PC-9 (cell line): Measurements from ENCODE around the gene TMEM231. TPM values are rescaled to one million over a fixed set of nuclear protein-coding genes. Genes with fewer than 3 reads are reported as not detected.

Experiments used
- BruUV-seq: library from RNA; stranded (reverse); fragments of 400-500 nt; replicated peaks from 2 replicates; lab custom pipeline; 2021; lab: Mats Ljungman, UMichigan
- CTCF ChIA-PET: fragments of 300-600 bp; sonication (Branson Sonifier 250); formaldehyde crosslinking; loops from one replicate; lab custom pipeline; 2022; ENCODE audit warnings: antibody characterized with exemption; lab: Charles Lee
- POLR2A ChIA-PET: fragments of 300-600 bp; sonication (Branson Sonifier 250); formaldehyde crosslinking; loops from one replicate; lab custom pipeline; 2022; ENCODE audit warnings: antibody characterized with exemption; ENCODE audit not compliant: unreplicated experiment; lab: Charles Lee
- DNase-seq, 2 experiments: peaks; one replicate each; pipeline versions ENCODE4 v3.0.0 to v3.0.0-alpha.2; 2015 to 2022; ENCODE audit warnings: mixed read lengths in 1 of 2
- H2AFZ ChIP-seq: fragments of 200-600 bp; sonication (generic); 2 replicates; pipeline ENCODE4 v1.8.1; 2017; ENCODE audit warnings: antibody characterized with exemption
- H3F3A ChIP-seq: fragments of 200-600 bp; sonication (generic); 2 replicates; pipeline ENCODE4 v1.8.1; 2017; ENCODE audit warnings: antibody characterized with exemption, mild to moderate bottlenecking, low read depth; ENCODE audit not compliant: insufficient read depth
- H3K27ac ChIP-seq: fragments of 200-600 bp; sonication (generic); 2 replicates; pipeline ENCODE4 v1.6.1; 2016; ENCODE audit warnings: mixed run types
- H3K27me3 ChIP-seq: fragments of 200-600 bp; sonication (generic); 2 replicates; pipeline ENCODE4 v1.6.1; 2016; ENCODE audit warnings: low read depth, mixed run types; ENCODE audit not compliant: insufficient read depth
- H3K36me3 ChIP-seq: fragments of 200-600 bp; sonication (generic); 2 replicates; pipeline ENCODE4 v1.6.1; 2016; ENCODE audit warnings: low read depth, mixed run types
- H3K4me1 ChIP-seq: fragments of 200-600 bp; sonication (generic); replicated peaks from 2 replicates; pipeline ENCODE4 v1.6.1; 2016; ENCODE audit warnings: mixed run types; ENCODE audit not compliant: insufficient read depth
- H3K4me2 ChIP-seq: fragments of 200-600 bp; sonication (generic); 2 replicates; pipeline ENCODE4 v1.6.1; 2017; ENCODE audit warnings: mixed run types
- H3K4me3 ChIP-seq: fragments of 200-600 bp; sonication (generic); 2 replicates; pipeline ENCODE4 v1.6.1; 2016; ENCODE audit warnings: mixed run types
- H3K79me2 ChIP-seq: fragments of 200-600 bp; sonication (generic); 2 replicates; pipeline ENCODE4 v1.6.1; 2017; ENCODE audit warnings: low read depth, mixed run types
- H3K9me2 ChIP-seq: fragments of 200-600 bp; sonication (generic); 2 replicates; pipeline ENCODE4 v1.8.1; 2017; ENCODE audit warnings: mild to moderate bottlenecking; ENCODE audit not compliant: insufficient read depth
- H3K9me3 ChIP-seq: fragments of 200-600 bp; sonication (generic); 2 replicates; pipeline ENCODE4 v1.8.1; 2016; ENCODE audit warnings: low read depth; ENCODE audit not compliant: insufficient read depth
- H4K20me1 ChIP-seq: fragments of 200-600 bp; sonication (generic); 2 replicates; pipeline ENCODE4 v1.8.1; 2017; ENCODE audit not compliant: insufficient read depth
- EZH2 ChIP-seq: fragments of 200-600 bp; sonication (generic); IDR thresholded peaks from 2 replicates; pipeline ENCODE4 v1.8.0; 2017; ENCODE audit warnings: antibody characterized with exemption, low read depth
- intact Hi-C: fragments of 100-400 bp; cut with micrococcal nuclease; formaldehyde crosslinking; loops from one replicate; pipeline ENCODE4 v1.10.0; 2022; ENCODE audit not compliant: unreplicated experiment
- total RNA-seq: library from RNA; stranded (reverse); gene quantifications from 2 replicates; pipeline ENCODE4 v1.2.3, GENCODE V29; 2021
- TF ChIP-seq, protein P1 (sequence below): fragments of 200-600 bp; sonication (generic); conservative IDR thresholded peaks from 2 replicates; pipeline ENCODE4 v1.6.1; 2017; ENCODE audit warnings: mixed run types, antibody characterized with exemption, mild to moderate bottlenecking, moderate library complexity

TMEM231 gene
- total RNA-seq, 1 experiment from 2014 or later = 18.8 TPM

DNA sequence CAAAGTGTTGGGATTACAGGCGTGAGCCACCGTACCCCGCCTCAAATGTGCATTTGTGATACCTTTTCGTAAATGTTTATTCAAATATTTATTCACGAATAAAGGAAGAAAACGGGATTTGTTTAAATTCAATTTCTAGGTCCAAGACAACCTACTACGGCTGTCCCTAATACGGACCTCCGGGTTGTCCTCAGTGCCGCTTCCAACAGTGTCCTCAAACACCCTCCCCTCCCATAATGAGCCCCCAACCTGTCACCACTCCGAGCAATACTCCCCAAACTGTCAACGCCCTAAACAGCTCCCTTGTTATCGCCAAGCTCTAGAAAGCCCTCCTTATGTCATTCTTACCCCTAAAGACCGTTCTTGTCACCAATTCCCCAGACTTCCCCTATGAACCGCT is 9.6 kb upstream of the TMEM231 start:
- TF ChIP-seq, protein P1, sequence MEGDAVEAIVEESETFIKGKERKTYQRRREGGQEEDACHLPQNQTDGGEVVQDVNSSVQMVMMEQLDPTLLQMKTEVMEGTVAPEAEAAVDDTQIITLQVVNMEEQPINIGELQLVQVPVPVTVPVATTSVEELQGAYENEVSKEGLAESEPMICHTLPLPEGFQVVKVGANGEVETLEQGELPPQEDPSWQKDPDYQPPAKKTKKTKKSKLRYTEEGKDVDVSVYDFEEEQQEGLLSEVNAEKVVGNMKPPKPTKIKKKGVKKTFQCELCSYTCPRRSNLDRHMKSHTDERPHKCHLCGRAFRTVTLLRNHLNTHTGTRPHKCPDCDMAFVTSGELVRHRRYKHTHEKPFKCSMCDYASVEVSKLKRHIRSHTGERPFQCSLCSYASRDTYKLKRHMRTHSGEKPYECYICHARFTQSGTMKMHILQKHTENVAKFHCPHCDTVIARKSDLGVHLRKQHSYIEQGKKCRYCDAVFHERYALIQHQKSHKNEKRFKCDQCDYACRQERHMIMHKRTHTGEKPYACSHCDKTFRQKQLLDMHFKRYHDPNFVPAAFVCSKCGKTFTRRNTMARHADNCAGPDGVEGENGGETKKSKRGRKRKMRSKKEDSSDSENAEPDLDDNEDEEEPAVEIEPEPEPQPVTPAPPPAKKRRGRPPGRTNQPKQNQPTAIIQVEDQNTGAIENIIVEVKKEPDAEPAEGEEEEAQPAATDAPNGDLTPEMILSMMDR = no peak
- no peak for TF ChIP-seq EZH2
- Histone ChIP-seq H3K4me3 (peak overlapping the region; percentile 94), H3K36me3 (peaks cover 28% of the 10 kb centered on the region), H3K4me2 (peak overlapping the region; percentile 99), H3K27ac (no peak overlapping the region), H2AFZ (peak overlapping the region; percentile 90), H4K20me1 (peaks cover 9% of the 10 kb centered on the region; the same call in 1 of the 2 replicates), H3K9me2 (no peaks in the 10 kb centered on the region), H3K9me3 (no peaks in the 10 kb centered on the region), H3K27me3 (no peaks in the 10 kb centered on the region), H3F3A (peaks cover 13% of the 10 kb centered on the region; the same call in 1 of the 2 replicates), H3K79me2 (peaks cover 25% of the 10 kb centered on the region), H3K4me1 (peaks cover 17% of the 10 kb centered on the region; the same call in 1 of the 2 replicates)
- ChIA-PET POLR2A (no interaction called here), CTCF (interaction anchor here (0.9 to 2.5 kb wide), 2 partner anchors 49 to 74 kb away, joined by 3 to 12 read pairs; no protein-coding TSS in a partner anchor)
- BruUV-seq = no TSS peak
- intact Hi-C loops = loop anchor here (1.0 to 2.0 kb wide), 4 partner anchors 9 to 94 kb away; partner anchors contain the start of genes ADAT1 and TMEM231
- DNase-seq = no peak

DNA sequence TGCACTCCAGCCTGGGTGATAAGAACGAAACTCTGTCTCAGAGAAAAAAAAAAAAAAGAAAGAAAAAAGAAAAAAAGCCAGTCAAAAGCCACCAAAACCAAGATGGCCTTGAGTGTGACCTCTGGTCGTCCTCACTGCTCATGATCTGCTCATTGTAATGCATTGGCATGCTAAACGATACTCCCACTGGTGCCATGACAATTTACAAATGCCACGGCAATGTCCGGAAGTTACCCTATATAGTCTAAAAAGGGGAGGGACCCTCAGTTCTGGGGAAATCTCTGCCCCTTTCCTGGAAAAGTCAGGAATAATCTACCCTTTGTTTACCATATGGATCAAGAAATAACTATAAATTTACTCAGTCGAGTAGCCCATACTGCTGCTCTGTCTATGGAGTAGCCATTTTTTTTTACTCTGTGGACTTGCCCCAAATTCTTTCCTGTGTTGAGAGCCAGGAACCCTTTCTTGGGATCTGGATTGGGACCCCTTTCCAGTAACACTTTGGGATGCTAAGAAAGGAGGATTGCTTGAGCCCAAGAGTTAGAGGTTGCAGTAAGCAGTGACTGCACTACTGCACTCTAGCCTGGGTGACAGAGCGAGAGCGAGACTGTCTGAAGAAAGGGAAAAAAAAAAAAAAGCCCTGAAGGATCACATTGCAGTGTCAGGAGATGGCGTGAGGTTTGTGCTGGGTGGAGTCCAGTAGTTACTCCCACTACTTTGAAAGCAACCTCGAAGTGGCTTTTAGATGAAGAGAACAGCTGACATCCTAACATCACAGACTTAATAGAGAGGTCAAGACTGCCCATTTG is 3.7 kb upstream of the TMEM231 start:
- no peaks in the 10 kb centered on the region for H4K20me1 ChIP-seq
- peak in 1 of 2 experiments; percentile 32 for DNase-seq
- peaks cover 8% of the 10 kb centered on the region for H3F3A ChIP-seq
- H3K36me3 ChIP-seq = no peaks in the 10 kb centered on the region
- ChIA-PET CTCF (no interaction called here), POLR2A (interaction anchor here (0.6 kb wide), 2 partner anchors 126 to 1643 kb away, joined by 5 to 8 read pairs; partner anchors contain the start of gene CFDP1)
- H3K27ac ChIP-seq = no peak overlapping the region
- no peak overlapping the region for H2AFZ ChIP-seq
- no peaks in the 10 kb centered on the region for H3K9me2 ChIP-seq
- H3K4me2 ChIP-seq = peak overlapping the region; percentile 20
- no peak for TF ChIP-seq EZH2
- TF ChIP-seq, protein P1 = no peak
- no peaks in the 10 kb centered on the region for H3K27me3 ChIP-seq
- no peaks in the 10 kb centered on the region for H3K9me3 ChIP-seq
- no TSS peak for BruUV-seq
- H3K79me2 ChIP-seq = peaks cover 2% of the 10 kb centered on the region; the same call in 1 of the 2 replicates
- peaks cover 30% of the 10 kb centered on the region for H3K4me1 ChIP-seq
- H3K4me3 ChIP-seq = no peak overlapping the region
- intact Hi-C loops = no loop called here

DNA sequence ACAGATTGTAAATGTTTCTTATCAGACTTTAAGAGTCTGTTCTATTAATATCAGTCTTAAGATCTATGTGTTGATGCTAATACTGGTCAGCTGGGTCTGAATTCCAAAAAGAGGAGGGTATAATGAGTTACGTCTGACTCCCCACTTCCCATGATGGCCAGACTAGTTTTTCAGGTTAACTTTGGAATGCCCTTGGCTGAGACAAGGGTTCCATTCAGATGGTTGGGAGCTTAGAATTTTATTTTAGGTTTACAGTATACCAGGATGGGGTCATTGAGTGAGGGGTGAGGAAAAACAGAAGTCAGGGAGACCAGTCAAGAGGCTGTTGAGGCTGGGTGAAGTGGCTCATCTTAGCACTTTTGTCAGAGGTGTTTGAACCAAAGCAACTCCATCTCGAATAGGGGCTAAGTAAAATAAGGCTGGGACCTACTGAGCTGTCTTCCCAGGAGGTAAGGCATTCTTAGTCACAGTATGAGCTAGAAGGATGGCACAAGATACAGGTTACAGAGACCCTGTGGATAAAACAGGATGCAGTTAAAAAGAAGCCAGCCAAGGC is 2.9 kb upstream of the TMEM231 start:
- H3K4me3 ChIP-seq = no peak overlapping the region
- H3K4me1 ChIP-seq = peaks cover 31% of the 10 kb centered on the region
- ChIA-PET CTCF (no interaction called here), POLR2A (interaction anchor here (0.5 to 0.6 kb wide), 3 partner anchors 125 to 1644 kb away, joined by 3 to 8 read pairs (median 5); partner anchors contain the start of gene CFDP1)
- no peaks in the 10 kb centered on the region for H3K9me2 ChIP-seq
- H3K9me3 ChIP-seq = no peaks in the 10 kb centered on the region
- H3K79me2 ChIP-seq = peaks cover 8% of the 10 kb centered on the region; the same call in 1 of the 2 replicates
- no peak for TF ChIP-seq EZH2
- TF ChIP-seq, protein P1 = no peak
- intact Hi-C loops = no loop called here
- no peak overlapping the region for H3K27ac ChIP-seq
- DNase-seq = peak in 1 of 2 experiments; percentile 8
- peak overlapping the region; percentile 25 for H3K4me2 ChIP-seq
- no peak overlapping the region for H2AFZ ChIP-seq
- H3K36me3 ChIP-seq = no peaks in the 10 kb centered on the region
- peaks cover 5% of the 10 kb centered on the region for H3F3A ChIP-seq
- BruUV-seq = no TSS peak
- no peaks in the 10 kb centered on the region; the same call in 1 of the 2 replicates for H4K20me1 ChIP-seq
- H3K27me3 ChIP-seq = no peaks in the 10 kb centered on the region
